OCI-LY3 (cell line): ENCODE results near the gene ZRANB1.

ENCODE experiments used
- H2AFZ ChIP-seq: fragments of 200-600, 300-600 bp; shearing (Covaris generic); 2 replicates; pipeline ENCODE4 v1.6.0; 2014; ENCODE audit warnings: antibody characterized with exemption, low read depth, low read length
- H3K27ac ChIP-seq: fragments of 200-600, 300-600 bp; sonication (generic); 2 replicates; pipeline ENCODE4 v1.5.1; 2014; ENCODE audit warnings: mild to moderate bottlenecking, low read length, moderate library complexity, mixed read lengths
- H3K27me3 ChIP-seq: fragments of 200-600, 300-600 bp; sonication (generic); 2 replicates; pipeline ENCODE4 v1.6.1; 2014; ENCODE audit warnings: low read depth, low read length, mixed read lengths
- H3K36me3 ChIP-seq: fragments of 200-600, 300-600 bp; sonication (generic); replicated peaks from 2 replicates; pipeline ENCODE3; 2014; ENCODE audit warnings: low read depth, low read length, mixed read lengths
- H3K4me1 ChIP-seq: fragments of 300-600, 200-600 bp; sonication (generic); 2 replicates; pipeline ENCODE4 v1.6.1; 2014; ENCODE audit warnings: low read length, mixed read lengths
- H3K4me2 ChIP-seq: fragments of 200-600, 300-600 bp; sonication (generic); 2 replicates; pipeline ENCODE4 v1.6.1; 2014; ENCODE audit warnings: low read length, mixed read lengths
- H3K4me3 ChIP-seq: fragments of 300-600, 200-600 bp; sonication (generic); 2 replicates; pipeline ENCODE4 v1.5.1; 2014; ENCODE audit warnings: antibody characterized with exemption, mild to moderate bottlenecking, low read length, moderate library complexity
- H3K79me2 ChIP-seq: fragments of 300-600, 200-600 bp; shearing (Covaris generic); 2 replicates; pipeline ENCODE4 v1.6.1; 2014; ENCODE audit warnings: mild to moderate bottlenecking, low read length, mixed read lengths
- H3K9ac ChIP-seq: fragments of 300-600, 200-600 bp; shearing (Covaris generic); 2 replicates; pipeline ENCODE4 v1.6.0; 2014; ENCODE audit warnings: mild to moderate bottlenecking, low read length, moderate library complexity
- H3K9me3 ChIP-seq: fragments of 200-600, 300-600 bp; shearing (Covaris generic); 2 replicates; pipeline ENCODE4 v1.6.1; 2014; ENCODE audit warnings: low read length, mixed read lengths; ENCODE audit not compliant: insufficient read depth
- H4K20me1 ChIP-seq: fragments of 200-600, 300-600 bp; sonication (generic); 2 replicates; pipeline ENCODE4 v1.6.1; 2016; ENCODE audit warnings: low read length, mixed read lengths; ENCODE audit not compliant: insufficient read depth
- EZH2phosphoT487 ChIP-seq: fragments of 200-600 bp; shearing (Covaris generic); IDR thresholded peaks from 2 replicates; pipeline ENCODE4 v1.6.1; 2018; ENCODE audit warnings: antibody characterized with exemption, mixed run types, low read depth
- TF ChIP-seq, protein P1 (sequence below): fragments of 200-600, 300-600 bp; sonication (generic); IDR thresholded peaks from 2 replicates; pipeline ENCODE4 v1.5.1; 2014; ENCODE audit warnings: antibody characterized with exemption, low read length, low read depth

The ZRANB1 gene

DNA sequence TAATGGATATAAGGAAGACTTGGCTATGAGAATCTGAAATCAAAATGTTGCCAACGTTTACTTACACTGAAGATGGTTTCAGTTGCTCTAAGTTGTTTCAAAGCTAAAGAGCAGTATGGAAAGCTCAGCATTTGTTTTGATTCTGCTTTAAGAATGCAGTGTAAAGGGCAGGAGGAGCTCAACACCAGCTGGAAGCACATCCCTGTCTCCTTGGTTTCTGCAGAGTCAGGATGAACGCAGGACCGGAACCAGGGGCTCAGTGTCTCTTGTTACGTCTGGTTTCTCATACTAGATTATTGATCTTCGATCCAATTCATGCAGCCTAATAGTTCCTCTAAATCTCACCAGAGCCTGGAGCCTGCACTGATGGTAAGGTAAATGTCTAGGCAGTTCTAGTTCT, 24.1 kb downstream of the ZRANB1 start:
- no peaks in the 10 kb centered on the region for H3K4me1 ChIP-seq
- H3K9me3 ChIP-seq, result no peaks in the 10 kb centered on the region
- no peak overlapping the region for H3K27ac ChIP-seq
- no peak overlapping the region for H2AFZ ChIP-seq
- no peak overlapping the region for H3K9ac ChIP-seq
- H3K79me2 ChIP-seq, result peaks cover 14% of the 10 kb centered on the region; the same call in 1 of the 2 replicates
- peaks cover 6% of the 10 kb centered on the region for H3K36me3 ChIP-seq
- TF ChIP-seq, protein P1, sequence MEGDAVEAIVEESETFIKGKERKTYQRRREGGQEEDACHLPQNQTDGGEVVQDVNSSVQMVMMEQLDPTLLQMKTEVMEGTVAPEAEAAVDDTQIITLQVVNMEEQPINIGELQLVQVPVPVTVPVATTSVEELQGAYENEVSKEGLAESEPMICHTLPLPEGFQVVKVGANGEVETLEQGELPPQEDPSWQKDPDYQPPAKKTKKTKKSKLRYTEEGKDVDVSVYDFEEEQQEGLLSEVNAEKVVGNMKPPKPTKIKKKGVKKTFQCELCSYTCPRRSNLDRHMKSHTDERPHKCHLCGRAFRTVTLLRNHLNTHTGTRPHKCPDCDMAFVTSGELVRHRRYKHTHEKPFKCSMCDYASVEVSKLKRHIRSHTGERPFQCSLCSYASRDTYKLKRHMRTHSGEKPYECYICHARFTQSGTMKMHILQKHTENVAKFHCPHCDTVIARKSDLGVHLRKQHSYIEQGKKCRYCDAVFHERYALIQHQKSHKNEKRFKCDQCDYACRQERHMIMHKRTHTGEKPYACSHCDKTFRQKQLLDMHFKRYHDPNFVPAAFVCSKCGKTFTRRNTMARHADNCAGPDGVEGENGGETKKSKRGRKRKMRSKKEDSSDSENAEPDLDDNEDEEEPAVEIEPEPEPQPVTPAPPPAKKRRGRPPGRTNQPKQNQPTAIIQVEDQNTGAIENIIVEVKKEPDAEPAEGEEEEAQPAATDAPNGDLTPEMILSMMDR, result no peak
- no peak for TF ChIP-seq EZH2phosphoT487
- H3K27me3 ChIP-seq, result no peaks in the 10 kb centered on the region
- H3K4me3 ChIP-seq, result no peak overlapping the region
- H4K20me1 ChIP-seq, result peaks cover 15% of the 10 kb centered on the region
- H3K4me2 ChIP-seq, result no peak overlapping the region

DNA sequence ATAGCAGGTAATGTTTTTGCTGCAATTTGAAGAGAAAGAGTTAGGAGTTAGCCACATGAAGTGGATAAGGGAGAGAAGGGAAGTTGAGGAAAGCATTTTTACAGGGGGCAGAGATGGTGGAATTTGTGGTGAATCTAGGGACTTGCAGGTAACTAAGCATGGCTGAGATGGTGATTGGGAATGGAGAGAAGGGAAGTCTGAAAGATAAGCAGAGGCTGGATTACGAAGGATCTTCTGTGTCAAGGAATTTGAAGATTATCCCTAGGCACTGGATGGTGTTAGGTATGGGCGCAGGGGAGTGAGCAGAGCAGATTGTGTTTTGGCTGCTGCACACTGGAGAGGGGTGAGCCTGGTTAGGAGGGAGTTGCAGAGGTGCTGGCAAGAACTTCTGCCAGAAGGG, 25.3 kb downstream of the ZRANB1 start:
- no peak overlapping the region for H3K9ac ChIP-seq
- no peak overlapping the region for H3K4me2 ChIP-seq
- H4K20me1 ChIP-seq, result peaks cover 5% of the 10 kb centered on the region
- H2AFZ ChIP-seq, result no peak overlapping the region
- no peak overlapping the region for H3K27ac ChIP-seq
- H3K36me3 ChIP-seq, result peaks cover 6% of the 10 kb centered on the region
- no peaks in the 10 kb centered on the region for H3K27me3 ChIP-seq
- peaks cover 8% of the 10 kb centered on the region; the same call in 1 of the 2 replicates for H3K79me2 ChIP-seq
- no peaks in the 10 kb centered on the region for H3K4me1 ChIP-seq
- H3K4me3 ChIP-seq, result no peak overlapping the region
- TF ChIP-seq, protein P1, result no peak
- TF ChIP-seq EZH2phosphoT487, result no peak
- no peaks in the 10 kb centered on the region for H3K9me3 ChIP-seq

DNA sequence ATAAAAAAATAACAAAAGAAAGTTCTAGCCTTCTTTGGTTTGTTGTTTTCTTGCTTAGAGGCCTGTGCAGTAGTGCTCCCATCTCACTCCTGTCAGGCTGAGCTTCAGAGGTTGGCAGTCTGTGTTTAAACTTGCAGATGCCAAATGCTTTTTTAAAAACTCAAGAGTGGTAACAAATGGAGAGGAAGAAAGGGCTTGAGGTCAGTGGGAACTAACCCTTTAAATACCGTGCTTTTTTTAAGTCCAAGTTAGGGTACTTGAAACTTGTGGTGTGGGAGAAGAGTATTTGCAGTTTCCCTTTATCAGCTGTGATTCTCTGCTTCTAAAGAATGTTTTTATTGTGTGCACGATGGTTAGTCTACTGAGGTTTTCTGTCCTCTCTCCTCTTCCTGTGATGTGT, 29.4 kb downstream of the ZRANB1 start:
- Histone ChIP-seq H3K79me2 (no peaks in the 10 kb centered on the region), H3K4me3 (no peak overlapping the region), H3K9ac (no peak overlapping the region), H4K20me1 (peaks cover 8% of the 10 kb centered on the region; the same call in 1 of the 2 replicates), H3K4me2 (no peak overlapping the region), H3K27me3 (no peaks in the 10 kb centered on the region), H2AFZ (no peak overlapping the region), H3K36me3 (peaks cover 8% of the 10 kb centered on the region), H3K27ac (no peak overlapping the region), H3K9me3 (no peaks in the 10 kb centered on the region), H3K4me1 (no peaks in the 10 kb centered on the region)
- no peak for TF ChIP-seq EZH2phosphoT487
- TF ChIP-seq, protein P1, result no peak

DNA sequence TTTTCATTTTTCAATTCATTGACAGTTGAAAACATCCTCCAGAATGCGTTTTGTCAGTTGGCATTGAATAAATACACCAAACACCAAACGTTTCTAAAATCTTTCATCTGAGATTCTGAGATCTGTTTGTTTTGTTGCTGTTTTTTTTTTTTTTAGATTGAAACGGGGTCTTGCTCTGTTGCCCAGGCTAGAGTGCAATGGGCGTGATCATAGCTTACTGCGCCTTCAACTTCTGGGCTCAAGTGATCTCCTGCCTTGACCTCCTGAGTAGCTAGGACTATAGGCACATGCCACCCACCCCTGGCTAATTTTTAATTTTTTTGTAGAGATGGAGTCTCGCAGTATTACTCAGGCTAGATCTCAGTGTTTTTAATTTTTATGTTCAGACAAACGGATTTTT, 30.7 kb downstream of the ZRANB1 start:
- no peak for TF ChIP-seq EZH2phosphoT487
- TF ChIP-seq, protein P1, result no peak
- Histone ChIP-seq H4K20me1 (peaks cover 8% of the 10 kb centered on the region; the same call in 1 of the 2 replicates), H3K79me2 (no peaks in the 10 kb centered on the region)

More for the DNA sequence above, 30.7 kb downstream of the ZRANB1 start:
- Histone ChIP-seq H3K9me3 (no peaks in the 10 kb centered on the region), H3K9ac (no peak overlapping the region), H2AFZ (no peak overlapping the region), H3K27me3 (no peaks in the 10 kb centered on the region), H3K4me1 (no peaks in the 10 kb centered on the region), H3K27ac (no peak overlapping the region), H3K36me3 (peaks cover 2% of the 10 kb centered on the region), H3K4me3 (no peak overlapping the region), H3K4me2 (no peak overlapping the region)
